ENCODE data around the gene TLR2. TPM values are rescaled to one million over a fixed set of nuclear protein-coding genes. Genes with fewer than 3 reads are reported as not detected.
A peak's percentile ranks its signal among the peaks of the same experiment; 100 is the strongest.

TLR2 gene
- total and polyA plus RNA-seq, 7 experiments from 2014 or later = 1.0 to 84.2 (median 6.5) TPM

DNA sequence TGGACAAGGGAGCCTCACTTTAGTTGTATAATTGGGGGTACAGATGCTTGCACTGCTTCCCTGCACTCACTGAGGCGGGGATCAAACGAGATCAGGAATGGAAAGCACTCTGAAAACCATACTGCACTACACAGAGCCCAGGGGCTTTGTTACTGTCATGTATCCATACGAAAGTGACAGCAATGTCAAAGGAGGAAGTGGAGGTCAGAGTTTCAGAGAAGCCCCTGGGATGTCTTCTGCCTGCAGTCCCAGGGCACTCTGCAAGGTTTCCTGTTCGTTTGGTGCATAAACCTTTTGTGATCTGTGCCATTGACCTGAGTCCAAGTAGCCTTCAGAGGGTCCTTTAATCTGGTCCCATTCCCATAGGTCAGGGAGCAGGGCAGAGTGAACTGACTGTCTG lies 44.6 kb downstream of the TLR2 start:
- Mint-ChIP-seq H3K27me3 (peaks cover 0 to 24% (median 0%) of the 10 kb centered on the region in 5 donors), H3K9me3 (no peaks in the 10 kb centered on the region), H3K4me1 (peaks cover 0 to 5% (median 0%) of the 10 kb centered on the region in 7 donors), H3K27ac (peak overlapping the region in 1 of 9 donors; percentile 81), H3K36me3 (peaks cover 0 to 16% (median 0%) of the 10 kb centered on the region in 5 donors), H3K4me3 (no peak overlapping the region)
- Histone ChIP-seq H3K27me3 (ENCODE audit: control insufficient read depth in 2 of 2, insufficient read depth in 2 of 2, low read length in 2 of 2) (no peaks in the 10 kb centered on the region), H3K4me1 (ENCODE audit: control insufficient read depth in 2 of 2, insufficient read depth in 2 of 2, low read length in 2 of 2) (no peaks in the 10 kb centered on the region), H3K27ac (ENCODE audit: low read depth, low read length) (no peak overlapping the region), H3K4me3 (ENCODE audit: low read length) (no peak overlapping the region), H3K9me3 (ENCODE audit: control insufficient read depth in 2 of 3, low read length in 3 of 3) (no peaks in the 10 kb centered on the region), H3K36me3 (ENCODE audit: control insufficient read depth in 2 of 3, insufficient read depth in 3 of 3, low read length in 3 of 3) (no peaks in the 10 kb centered on the region)
- DNase-seq (no peak), ATAC-seq (no peak)
- intact Hi-C loops (cut with micrococcal nuclease) = no loop called here
- ChIA-PET CTCF (no interaction called here), POLR2A (no interaction called here)

GRCh38 chr4:153729895-153730294 lies 45.8 kb downstream of the TLR2 start:
- ATAC-seq (no peak), DNase-seq (no peak)
- H3K9me3 Mint-ChIP-seq = no peaks in the 10 kb centered on the region
- peaks cover 0 to 9% (median 0%) of the 10 kb centered on the region in 5 donors for H3K36me3 Mint-ChIP-seq
- CTCF ChIA-PET = no interaction called here
- Histone ChIP-seq H3K9me3 (ENCODE audit: control insufficient read depth in 2 of 3, low read length in 3 of 3) (no peaks in the 10 kb centered on the region), H3K27me3 (ENCODE audit: control insufficient read depth in 2 of 2, insufficient read depth in 2 of 2, low read length in 2 of 2) (no peaks in the 10 kb centered on the region), H3K36me3 (ENCODE audit: control insufficient read depth in 2 of 3, insufficient read depth in 3 of 3, low read length in 3 of 3) (no peaks in the 10 kb centered on the region), H3K27ac (ENCODE audit: low read depth, low read length) (no peak overlapping the region), H3K4me1 (ENCODE audit: control insufficient read depth in 2 of 2, insufficient read depth in 2 of 2, low read length in 2 of 2) (no peaks in the 10 kb centered on the region), H3K4me3 (ENCODE audit: low read length) (no peak overlapping the region)
- peaks cover 0 to 26% (median 0%) of the 10 kb centered on the region in 5 donors for H3K27me3 Mint-ChIP-seq
- H3K4me3 Mint-ChIP-seq = no peak overlapping the region
- H3K4me1 Mint-ChIP-seq = peaks cover 0 to 7% (median 0%) of the 10 kb centered on the region in 7 donors
- POLR2A ChIA-PET = no interaction called here
- H3K27ac Mint-ChIP-seq = no peak overlapping the region
- intact Hi-C loops (cut with micrococcal nuclease) = no loop called here

- ChIA-PET CTCF (no interaction called here), POLR2A (no interaction called here)
- peaks cover 0 to 7% (median 0%) of the 10 kb centered on the region in 7 donors for H3K4me1 Mint-ChIP-seq
- intact Hi-C loops (cut with micrococcal nuclease) = no loop called here
- H3K27ac Mint-ChIP-seq = peak overlapping the region in 1 of 9 donors; percentile 11
- H3K27ac ChIP-seq (ENCODE audit: low read depth, low read length) = no peak overlapping the region
- H3K9me3 Mint-ChIP-seq = peaks cover 0 to 3% (median 0%) of the 10 kb centered on the region in 11 donors
- no peaks in the 10 kb centered on the region for H3K9me3 ChIP-seq (ENCODE audit: control insufficient read depth in 2 of 3, low read length in 3 of 3)
- no peak overlapping the region for H3K4me3 Mint-ChIP-seq
- H3K27me3 Mint-ChIP-seq = peaks cover 0 to 37% (median 0%) of the 10 kb centered on the region in 5 donors
- no peaks in the 10 kb centered on the region for H3K4me1 ChIP-seq (ENCODE audit: control insufficient read depth in 2 of 2, insufficient read depth in 2 of 2, low read length in 2 of 2)
- peaks cover 0 to 18% (median 0%) of the 10 kb centered on the region in 5 donors for H3K36me3 Mint-ChIP-seq
- H3K4me3 ChIP-seq (ENCODE audit: low read length) = no peak overlapping the region
- H3K27me3 ChIP-seq (ENCODE audit: control insufficient read depth in 2 of 2, insufficient read depth in 2 of 2, low read length in 2 of 2) = no peaks in the 10 kb centered on the region
- DNase-seq (no peak), ATAC-seq (no peak)
- H3K36me3 ChIP-seq (ENCODE audit: control insufficient read depth in 2 of 3, insufficient read depth in 3 of 3, low read length in 3 of 3) = no peaks in the 10 kb centered on the region
These were observed 47.2 kb downstream of the TLR2 start for GRCh38 chr4:153731239-153731638.

GRCh38 chr4:153733751-153734448 lies 49.8 kb downstream of the TLR2 start:
- Mint-ChIP-seq H3K27me3 (peaks cover 0 to 42% (median 0%) of the 10 kb centered on the region in 5 donors), H3K4me1 (peaks cover 0 to 7% (median 0%) of the 10 kb centered on the region in 7 donors), H3K36me3 (peaks cover 0 to 11% (median 0%) of the 10 kb centered on the region in 5 donors), H3K9me3 (peaks cover 0 to 5% (median 0%) of the 10 kb centered on the region in 11 donors), H3K27ac (no peak overlapping the region), H3K4me3 (no peak overlapping the region)
- no peaks in the 10 kb centered on the region for H3K27me3 ChIP-seq (ENCODE audit: control insufficient read depth in 2 of 2, insufficient read depth in 2 of 2, low read length in 2 of 2)
- H3K9me3 ChIP-seq (ENCODE audit: control insufficient read depth in 2 of 3, low read length in 3 of 3) = no peaks in the 10 kb centered on the region
- intact Hi-C loops (cut with micrococcal nuclease) = no loop called here
- ATAC-seq (no peak), DNase-seq (no peak)
- H3K4me1 ChIP-seq (ENCODE audit: control insufficient read depth in 2 of 2, insufficient read depth in 2 of 2, low read length in 2 of 2) = no peaks in the 10 kb centered on the region
- ChIA-PET POLR2A (no interaction called here), CTCF (no interaction called here)
- H3K4me3 ChIP-seq (ENCODE audit: low read length) = no peak overlapping the region
- H3K27ac ChIP-seq (ENCODE audit: low read depth, low read length) = no peak overlapping the region
- H3K36me3 ChIP-seq (ENCODE audit: control insufficient read depth in 2 of 3, insufficient read depth in 3 of 3, low read length in 3 of 3) = no peaks in the 10 kb centered on the region

GRCh38 chr4:153735906-153736461 lies 51.9 kb downstream of the TLR2 start:
- Histone ChIP-seq H3K4me3 (ENCODE audit: low read length) (no peak overlapping the region), H3K27ac (ENCODE audit: low read depth, low read length) (no peak overlapping the region), H3K36me3 (ENCODE audit: control insufficient read depth in 2 of 3, insufficient read depth in 3 of 3, low read length in 3 of 3) (no peaks in the 10 kb centered on the region), H3K4me1 (ENCODE audit: control insufficient read depth in 2 of 2, insufficient read depth in 2 of 2, low read length in 2 of 2) (no peaks in the 10 kb centered on the region), H3K9me3 (ENCODE audit: control insufficient read depth in 2 of 3, low read length in 3 of 3) (no peaks in the 10 kb centered on the region), H3K27me3 (ENCODE audit: control insufficient read depth in 2 of 2, insufficient read depth in 2 of 2, low read length in 2 of 2) (no peaks in the 10 kb centered on the region)
- H3K27ac Mint-ChIP-seq = no peak overlapping the region
- peaks cover 3 to 22% (median 14%) of the 10 kb centered on the region in 5 donors for H3K36me3 Mint-ChIP-seq
- peaks cover 0 to 7% (median 0%) of the 10 kb centered on the region in 7 donors for H3K4me1 Mint-ChIP-seq
- DNase-seq (no peak), ATAC-seq (no peak)
- CTCF ChIA-PET = no interaction called here
- intact Hi-C loops (cut with micrococcal nuclease) = no loop called here
- H3K4me3 Mint-ChIP-seq = no peak overlapping the region
- POLR2A ChIA-PET = no interaction called here
- peaks cover 0 to 13% (median 6%) of the 10 kb centered on the region in 11 donors for H3K9me3 Mint-ChIP-seq
- H3K27me3 Mint-ChIP-seq = peaks cover 0 to 52% (median 0%) of the 10 kb centered on the region in 5 donors

DNA sequence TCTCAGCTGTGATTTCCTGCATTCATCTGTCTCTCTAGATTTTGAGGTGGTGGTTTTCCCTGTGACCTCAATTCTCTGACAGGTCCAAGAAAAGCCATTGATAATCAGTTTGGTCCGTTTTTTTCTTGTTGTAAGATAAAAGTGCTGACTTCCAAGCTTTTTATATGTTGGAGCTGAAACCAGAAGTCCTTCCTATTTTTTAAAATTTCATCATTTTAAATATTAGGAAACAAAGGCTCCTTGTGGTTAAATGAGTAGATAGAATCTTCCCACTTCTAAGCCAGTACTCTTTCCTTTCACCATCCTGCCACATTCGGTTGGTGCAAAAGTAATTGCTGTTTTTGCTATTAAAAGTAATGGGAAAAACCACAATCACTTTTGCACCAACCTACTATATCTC lies 57.5 kb downstream of the TLR2 start:
- no peak overlapping the region for H3K4me3 Mint-ChIP-seq
- H3K36me3 Mint-ChIP-seq = peaks cover 3 to 54% (median 29%) of the 10 kb centered on the region in 5 donors
- no peak overlapping the region for H3K27ac Mint-ChIP-seq
- CTCF ChIA-PET = no interaction called here
- H3K27me3 Mint-ChIP-seq = peaks cover 0 to 18% (median 0%) of the 10 kb centered on the region in 5 donors
- Histone ChIP-seq H3K27ac (ENCODE audit: low read depth, low read length) (no peak overlapping the region), H3K4me1 (ENCODE audit: control insufficient read depth in 2 of 2, insufficient read depth in 2 of 2, low read length in 2 of 2) (no peaks in the 10 kb centered on the region), H3K9me3 (ENCODE audit: control insufficient read depth in 2 of 3, low read length in 3 of 3) (no peaks in the 10 kb centered on the region), H3K4me3 (ENCODE audit: low read length) (no peak overlapping the region), H3K27me3 (ENCODE audit: control insufficient read depth in 2 of 2, insufficient read depth in 2 of 2, low read length in 2 of 2) (no peaks in the 10 kb centered on the region), H3K36me3 (ENCODE audit: control insufficient read depth in 2 of 3, insufficient read depth in 3 of 3, low read length in 3 of 3) (no peaks in the 10 kb centered on the region)
- intact Hi-C loops (cut with micrococcal nuclease) = no loop called here
- H3K4me1 Mint-ChIP-seq = no peaks in the 10 kb centered on the region
- DNase-seq (no peak), ATAC-seq (no peak)
- POLR2A ChIA-PET = interaction anchor here (0.6 kb wide), 1 partner anchor 40 kb away, joined by 4 read pairs; no protein-coding TSS in a partner anchor
- peaks cover 0 to 18% (median 7%) of the 10 kb centered on the region in 11 donors for H3K9me3 Mint-ChIP-seq
